Measurements from ENCODE around the gene DNAAF8.

DNAAF8 gene

DNA sequence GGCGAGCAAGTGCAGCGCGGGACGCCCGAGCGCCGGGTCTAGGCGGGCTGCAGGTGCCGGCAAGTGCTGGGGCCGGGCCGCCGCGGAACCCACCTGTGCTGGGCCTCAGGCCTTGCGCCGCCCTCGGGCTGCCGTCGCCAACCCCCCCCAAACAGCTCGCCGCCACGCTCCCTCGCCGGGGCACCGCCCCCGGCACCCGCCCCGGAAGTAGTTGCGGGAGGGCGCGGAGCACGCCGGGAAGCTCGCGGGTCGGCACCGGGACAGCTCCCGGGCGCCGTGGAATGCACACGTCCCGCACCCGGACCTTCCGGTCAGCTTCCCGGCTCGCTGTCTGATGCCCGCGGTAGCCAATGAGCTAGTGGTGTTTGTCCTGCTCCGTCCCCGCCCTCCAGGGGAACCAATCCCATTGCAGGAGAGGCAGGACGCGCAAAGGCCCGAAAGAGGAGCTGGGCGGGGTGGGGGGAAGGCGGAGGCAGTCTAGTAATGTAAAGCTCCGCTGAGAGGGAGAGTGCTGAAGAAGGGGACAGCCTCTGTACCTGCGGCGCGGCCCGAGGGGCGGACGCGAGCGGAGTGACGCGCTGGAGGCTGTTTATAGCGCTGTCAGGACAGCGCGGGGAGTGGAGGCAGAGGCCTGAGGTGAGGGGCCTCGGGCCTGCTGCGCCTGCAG is at the start of gene DNAAF8, which contains the start of gene ANKS3:
TSS of gene DNAAF8 (plus strand) at position 475 of the 667 bp plus-strand sequence. CDS start 1,978 bp downstream, outside the sequence.
TSS of gene ANKS3 (minus strand) at position 209 of the 667 bp plus-strand sequence. CDS start 4,122 bp downstream, outside the sequence.
- peak; percentile 34 to 98 (median 91) for DNase-seq

DNA sequence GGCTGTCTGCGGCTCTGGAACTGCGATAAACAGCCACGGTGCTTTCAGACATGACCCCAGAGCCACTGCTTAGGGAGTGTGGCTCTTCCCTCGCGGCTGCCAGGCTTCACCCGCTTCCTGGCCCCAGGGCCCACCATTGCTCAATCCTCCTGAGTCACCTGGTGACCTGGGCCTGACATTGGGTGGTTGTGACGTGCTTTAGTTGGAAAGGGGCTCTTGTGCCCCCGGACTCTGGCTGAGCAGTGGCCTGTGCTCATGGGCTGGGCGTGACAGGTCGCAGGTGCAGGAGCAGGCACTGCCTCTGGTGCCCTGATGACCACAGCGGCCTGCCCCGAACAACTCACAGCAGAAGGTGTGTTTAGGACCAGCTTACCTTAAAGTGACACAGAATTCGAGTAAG is 49.6 kb upstream of the DNAAF8 start:
- no peak for DNase-seq

DNA sequence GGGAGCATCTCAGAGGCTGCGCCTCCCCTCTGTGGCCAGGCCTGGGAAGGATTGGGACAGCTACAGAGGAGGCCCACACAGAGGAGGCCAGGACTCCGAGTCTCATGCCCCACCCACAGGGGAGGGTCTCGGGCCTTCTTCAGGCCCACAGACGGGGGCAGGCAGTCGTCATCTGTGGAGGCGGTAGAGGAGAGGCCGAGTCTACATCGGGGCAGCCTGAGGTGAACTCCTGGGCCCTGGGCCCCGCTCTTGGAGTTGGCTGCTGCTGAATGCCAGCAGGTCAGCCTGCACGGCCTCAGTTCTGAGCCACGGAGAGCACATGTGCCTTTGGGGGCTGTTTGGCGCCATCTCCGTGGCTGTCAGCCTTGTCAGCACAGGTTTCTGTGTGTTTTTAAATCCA is 49.0 kb upstream of the DNAAF8 start:
- DNase-seq = peak in 1 of 14 donors; percentile 44

DNA sequence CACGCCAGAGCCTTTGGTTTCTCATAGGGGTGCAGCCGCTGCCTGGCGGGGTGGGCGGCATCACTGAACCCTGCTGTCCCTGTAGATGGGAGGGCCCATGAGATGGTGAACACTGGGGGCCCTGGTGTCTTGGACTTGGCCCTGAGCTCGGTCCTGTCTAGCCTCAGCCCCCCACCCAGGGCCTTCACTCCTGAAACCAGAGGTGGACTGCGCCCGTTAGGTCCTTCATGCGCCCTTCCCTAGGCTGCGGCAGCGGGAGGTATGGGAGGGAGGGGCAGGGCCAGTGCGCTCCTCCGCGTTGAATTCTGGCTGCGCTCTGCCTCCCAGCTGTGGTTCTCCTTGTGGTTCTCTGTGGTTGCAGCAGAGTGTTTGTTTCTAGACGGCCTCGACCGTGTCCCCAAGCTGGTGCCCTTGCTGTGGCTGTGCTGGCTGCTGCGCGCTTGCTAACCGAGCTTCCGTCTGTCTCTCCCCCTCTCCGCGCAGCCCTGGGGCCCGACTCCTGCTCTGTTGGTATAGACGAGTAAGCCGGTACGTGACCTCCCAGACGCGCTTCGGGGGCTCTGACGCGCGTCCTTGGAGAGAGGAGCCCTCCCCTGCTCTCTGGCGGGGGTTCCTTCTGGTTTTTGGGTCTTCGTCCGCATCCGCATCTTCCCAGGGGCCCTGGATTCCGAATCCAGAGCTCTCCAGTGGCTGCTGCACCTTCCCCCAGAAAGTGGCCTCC is 48.4 kb upstream of the DNAAF8 start:
- DNase-seq = no peak

DNA sequence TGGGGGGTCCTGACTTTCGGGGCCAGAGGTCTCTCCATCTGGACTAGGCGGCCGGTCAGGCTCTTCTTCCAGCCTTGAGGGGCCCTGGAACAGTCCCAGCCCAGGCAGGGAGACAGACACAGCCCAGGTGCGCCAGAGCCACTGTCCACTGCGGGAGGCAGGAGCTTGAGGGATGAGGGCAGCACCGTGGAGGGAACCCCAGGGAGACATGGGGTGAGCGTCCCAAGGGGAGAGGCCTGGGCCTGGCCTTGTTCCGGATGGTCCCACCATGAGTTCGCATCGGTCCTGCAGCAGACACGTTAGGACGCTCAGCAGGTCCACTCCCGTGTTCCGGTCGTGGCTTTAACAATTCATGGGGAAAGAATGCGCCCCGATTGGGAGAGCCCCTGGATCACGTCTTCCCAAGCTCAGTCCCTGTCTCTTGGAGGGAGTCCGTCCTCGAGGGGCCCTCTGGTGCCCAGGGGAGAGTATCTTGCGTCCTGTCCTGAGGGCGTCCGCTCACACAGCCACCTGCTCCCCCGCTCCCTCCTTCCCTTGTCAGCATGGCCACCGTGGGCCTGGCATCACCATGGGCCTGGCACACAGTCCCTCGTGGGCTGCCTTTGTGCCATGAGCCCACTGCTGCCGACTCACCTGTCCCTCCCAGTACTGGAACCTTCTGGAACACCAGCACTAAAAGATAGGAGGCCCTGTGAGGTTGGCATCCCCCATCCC is 47.7 kb upstream of the DNAAF8 start:
- no peak for DNase-seq

GRCh38 chr16:4687416-4687815 is 46.9 kb upstream of the DNAAF8 start:
- DNase-seq = no peak

DNA sequence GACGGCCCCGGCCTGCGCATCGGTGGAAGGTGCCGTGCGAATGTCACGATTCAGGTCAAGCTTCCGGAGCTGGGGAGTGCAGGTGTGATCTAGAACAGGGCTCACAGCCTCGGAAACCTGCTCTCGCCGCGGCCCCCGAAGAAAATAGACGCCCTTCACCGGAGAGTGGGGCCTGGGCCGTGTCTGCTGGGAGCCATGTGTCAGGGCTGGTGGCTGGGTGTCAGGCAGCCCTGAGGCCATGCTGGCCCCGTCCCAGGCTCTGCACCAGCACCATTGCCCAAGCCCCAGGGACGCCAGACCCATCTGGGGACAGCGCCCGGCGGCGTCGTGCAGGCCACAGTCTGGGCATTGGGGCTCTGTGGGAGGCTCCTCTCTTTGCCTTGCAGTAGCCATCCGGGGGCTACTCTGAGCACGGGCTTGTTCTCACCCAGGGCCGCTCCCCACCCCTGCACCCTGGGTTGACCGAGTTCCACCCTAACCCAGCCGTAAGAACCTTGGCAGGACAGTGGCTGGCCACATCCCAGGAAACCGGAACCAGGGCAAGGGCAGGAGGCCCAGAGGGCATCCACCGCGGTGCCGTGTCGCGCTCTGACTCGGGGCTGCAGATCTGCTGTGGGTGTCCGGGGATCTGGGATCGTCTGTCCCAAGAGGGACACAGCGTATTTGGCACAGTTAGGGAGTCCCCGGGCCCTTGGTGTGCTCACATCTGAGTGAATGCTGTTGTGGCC is 46.2 kb upstream of the DNAAF8 start:
- DNase-seq = no peak

DNA sequence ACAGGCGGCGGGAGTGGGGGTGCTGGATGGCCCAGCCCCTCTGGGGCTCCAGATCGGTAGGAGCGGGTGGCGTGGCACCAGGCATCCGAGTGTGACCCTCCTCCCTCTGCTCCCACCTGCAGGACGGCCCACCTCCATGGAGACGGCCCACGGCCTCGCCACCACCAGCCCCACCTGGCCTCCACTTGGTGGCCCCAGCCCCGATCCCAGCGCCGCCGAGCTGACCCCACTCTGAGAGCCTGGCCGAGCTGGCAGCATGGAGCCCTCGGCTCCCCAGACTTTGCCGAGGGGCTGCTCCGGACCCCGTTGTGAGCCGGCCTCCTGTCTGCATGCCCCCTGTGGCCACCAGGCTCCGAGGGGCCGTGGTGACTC is 45.7 kb upstream of the DNAAF8 start:
- no peak for DNase-seq

- DNase-seq = no peak
These were observed 45.2 kb upstream of the DNAAF8 start for GRCh38 chr16:4689091-4689671.

DNA sequence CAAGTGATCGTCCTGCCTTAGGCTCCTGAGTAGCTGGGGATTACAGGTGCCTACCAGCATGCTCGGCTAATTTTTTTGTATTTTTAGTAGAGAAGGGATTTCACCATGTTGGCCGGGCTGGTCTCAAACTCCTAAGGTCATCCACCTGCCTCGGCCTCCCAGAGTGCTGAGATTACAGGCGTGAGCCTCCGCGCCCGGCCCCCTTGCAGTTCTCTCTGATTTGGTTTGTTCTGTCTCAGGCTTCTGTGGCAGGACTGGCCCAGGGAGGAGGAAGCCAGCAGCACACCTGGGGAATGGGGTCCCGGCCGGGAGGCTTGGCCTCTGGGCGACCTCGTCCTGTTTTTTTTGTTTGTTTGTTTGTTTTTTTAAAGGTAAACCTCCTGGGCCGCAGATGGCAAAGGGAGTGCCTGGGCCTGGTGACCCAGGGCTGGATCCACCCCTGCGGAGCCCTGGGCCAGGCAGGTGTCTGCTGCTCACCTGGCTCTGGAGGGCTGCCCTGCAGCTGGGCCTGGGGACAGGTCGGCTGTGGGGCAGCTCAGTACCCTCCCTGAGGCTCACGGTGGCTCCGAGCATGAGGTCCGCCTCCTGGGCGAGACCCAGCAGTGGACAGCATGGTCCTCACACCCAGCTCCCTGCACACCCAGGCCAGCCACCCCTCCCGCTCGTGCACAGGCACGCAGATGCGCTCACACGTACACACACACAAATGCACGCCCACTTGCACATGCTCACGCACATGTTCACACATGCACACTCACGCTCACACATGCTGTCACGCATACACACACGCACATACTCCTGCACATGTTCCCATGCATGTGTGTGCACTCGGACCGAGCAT is 44.3 kb upstream of the DNAAF8 start:
- DNase-seq = no peak

DNA sequence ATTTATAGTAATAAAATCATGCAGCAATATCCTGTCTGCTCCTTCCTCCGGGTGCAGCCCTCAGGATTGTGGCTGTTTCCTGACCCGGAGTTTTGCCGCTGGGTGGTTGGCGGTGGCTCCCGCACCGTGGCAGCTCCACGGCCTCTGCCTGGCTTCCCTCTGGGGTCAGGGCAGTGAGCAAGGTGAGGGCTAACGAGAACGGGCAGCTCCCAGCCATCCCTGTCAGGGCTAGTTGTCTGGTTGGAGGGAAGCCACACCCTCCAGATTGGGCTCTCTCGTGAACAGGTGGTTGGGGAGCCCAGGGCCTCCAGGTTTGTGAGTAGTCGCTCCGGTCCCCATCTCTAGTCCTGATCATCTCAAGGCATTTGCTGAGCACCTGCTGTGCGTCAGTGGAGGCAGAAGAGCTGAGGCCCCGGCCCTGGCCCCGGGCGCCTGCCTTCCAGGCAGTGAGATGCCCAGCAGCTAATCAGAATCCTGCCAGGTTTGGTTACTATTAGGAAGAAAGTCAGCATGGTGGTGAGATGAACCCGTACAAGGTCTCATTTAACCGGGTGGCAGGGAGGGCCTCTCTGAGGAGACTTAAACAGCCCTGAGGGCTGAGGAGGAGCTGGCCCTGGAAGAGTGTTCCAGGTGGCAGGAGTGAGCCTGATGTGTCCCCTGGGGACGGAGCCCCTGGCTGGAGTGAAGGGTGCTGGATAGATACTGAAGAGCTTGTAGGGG is 43.2 kb upstream of the DNAAF8 start:
- peak in 1 of 14 donors; percentile 43 for DNase-seq

DNA sequence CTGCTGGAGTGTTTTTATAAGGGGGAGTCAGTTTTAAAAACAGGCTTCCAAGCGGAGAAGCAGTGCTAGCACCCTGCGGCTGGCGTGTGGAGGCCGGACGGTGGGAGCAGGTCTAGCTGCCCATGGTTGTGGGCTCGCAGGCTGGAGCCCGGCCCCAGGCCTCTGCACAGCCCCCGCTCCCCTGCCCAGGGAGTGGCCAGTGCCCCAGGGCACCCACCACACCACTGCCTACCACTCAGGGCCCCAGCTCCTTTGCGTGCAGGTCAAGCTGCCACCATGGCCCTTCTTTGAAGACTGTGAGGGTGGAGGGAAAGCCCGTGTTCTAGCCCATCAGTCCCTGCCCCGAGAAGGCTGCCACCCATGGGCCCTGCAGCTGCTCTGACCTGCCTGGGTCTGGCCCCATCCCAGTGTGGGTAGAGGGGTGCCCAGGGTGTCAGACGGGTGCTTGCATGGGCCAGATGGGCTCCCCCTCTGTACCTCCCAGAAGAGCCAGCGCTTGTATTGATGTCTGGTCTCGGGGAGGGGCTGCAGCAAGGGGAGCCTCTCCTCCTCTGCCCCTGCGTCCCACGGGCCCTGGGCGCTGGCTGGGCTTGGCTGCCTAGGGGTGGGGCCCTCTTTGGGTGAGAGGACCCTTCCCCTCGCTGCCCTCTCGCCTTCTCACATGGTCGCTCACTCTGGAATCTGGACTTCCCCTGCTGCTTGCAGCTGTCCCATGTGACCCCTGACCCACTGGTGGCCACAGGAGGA is 42.5 kb upstream of the DNAAF8 start:
- no peak for DNase-seq

DNA sequence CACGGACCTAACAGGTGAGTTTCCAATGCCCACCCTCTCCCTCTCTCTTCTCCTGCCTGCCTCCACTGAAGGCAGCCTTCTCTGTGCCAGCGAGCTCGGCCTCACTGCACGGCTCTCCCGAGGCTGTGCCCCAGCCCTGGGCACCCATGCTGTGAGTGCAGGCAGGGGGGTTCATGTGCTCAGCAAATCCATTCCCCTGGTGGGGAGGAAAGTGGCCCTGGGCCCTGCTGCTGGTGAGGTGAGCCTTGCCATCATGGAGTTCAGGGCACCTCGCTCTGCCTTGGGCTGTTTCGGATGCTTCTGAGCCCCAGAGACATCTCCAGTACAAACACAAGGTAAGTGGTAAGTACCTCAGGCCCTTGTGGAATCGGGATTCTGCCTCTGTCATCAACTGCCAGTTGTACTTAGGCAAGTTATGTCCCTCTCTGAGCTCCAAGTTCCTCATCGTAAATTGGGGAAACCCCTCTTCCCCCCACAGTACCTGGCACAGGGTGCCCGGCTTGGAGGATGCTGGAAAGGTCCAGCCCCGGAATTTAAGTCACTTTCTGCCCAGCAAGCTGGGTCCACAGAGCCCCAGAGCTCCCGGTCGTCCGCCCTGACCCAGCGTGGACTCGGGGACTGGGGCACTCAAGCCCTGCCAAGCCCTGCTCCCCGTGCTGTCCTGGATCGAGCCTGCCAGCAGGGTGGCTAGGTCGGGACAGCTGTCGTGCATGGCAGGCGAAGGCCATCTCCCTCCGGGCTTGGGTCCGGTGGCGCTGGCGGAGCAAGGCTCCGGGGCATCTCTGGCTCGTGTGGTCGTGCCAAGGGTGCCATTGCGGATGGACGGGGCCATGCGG is 41.7 kb upstream of the DNAAF8 start:
- DNase-seq = no peak

DNA sequence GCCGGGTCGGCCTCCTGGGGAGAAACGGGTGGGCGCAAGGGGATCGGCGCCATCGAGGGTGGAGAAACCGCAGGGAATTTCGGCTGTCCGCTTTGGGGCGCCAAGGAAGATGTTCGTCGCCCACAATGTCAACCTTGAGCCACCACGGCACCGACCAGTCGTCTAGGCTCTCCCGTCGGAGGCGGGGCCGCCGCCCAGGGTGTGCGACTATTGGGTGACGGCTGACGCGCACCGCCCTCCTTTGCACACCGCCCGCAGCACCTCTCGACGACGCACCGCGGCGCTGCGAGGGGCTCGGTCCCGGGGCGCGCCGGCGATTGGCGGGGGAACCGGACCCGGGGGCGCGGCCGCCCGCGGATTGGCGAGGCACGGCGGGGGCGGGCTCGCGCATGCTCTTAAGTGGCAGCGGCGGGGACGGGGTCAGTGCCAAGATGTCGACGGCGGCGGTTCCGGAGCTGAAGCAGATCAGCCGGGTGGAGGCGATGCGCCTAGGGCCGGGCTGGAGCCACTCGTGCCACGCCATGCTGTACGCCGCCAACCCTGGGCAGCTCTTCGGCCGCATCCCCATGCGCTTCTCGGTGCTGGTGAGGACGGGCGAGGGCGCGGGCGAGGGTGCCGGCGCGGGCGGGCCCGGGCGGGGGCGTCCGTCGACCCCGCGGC is 40.9 kb upstream of the DNAAF8 start, which contains the start of gene NUDT16L1:
TSS of gene NUDT16L1 (plus strand) at position 267 of the 660 bp plus-strand sequence. CDS start at position 432, 165 bp downstream.
- peak; percentile 65 to 99 (median 91) for DNase-seq

GRCh38 chr16:4693956-4694641 is 40.2 kb upstream of the DNAAF8 start:
- DNase-seq = no peak

DNA sequence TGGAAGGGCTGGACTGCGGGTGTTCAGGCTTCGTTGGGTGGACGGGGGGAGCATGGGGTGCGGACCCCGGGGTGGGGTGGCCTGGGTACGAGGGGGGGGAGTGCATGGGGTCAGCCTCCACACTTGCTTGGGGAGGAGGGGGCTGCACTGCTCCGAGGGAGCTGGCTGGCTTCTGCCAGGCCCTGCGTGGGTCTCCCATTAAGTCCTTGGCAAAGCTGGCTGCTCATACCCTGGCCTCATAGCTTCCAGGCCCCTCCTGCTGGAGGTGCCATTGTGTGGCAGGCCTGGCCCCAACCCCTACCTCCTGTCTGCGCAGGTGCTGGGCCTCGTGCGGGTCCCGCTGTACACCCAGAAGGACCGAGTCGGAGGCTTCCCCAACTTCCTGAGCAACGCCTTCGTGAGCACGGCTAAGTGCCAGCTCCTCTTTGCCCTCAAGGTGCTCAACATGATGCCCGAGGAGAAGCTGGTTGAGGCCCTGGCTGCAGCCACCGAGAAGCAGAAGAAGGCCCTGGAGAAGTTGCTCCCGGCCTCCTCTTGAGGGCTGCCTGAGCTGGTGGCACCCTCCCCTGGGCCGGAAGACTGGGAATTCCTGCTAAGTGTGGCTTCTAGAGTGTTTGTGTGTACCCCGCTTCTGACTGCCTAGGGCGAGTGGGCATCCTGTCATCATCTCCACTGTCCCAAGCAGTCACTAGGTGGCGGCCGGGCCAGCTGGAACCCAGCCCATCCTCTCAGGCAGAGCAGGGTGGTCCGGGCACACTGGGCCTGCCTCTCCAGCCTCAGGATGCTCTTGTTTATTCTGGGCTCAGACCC is 39.5 kb upstream of the DNAAF8 start:
- peak in 6 of 14 donors; percentile 12 to 39 (median 31) for DNase-seq

All from C1 segment of cervical spinal cord (tissue), 14 donors.